T-helper 1 cell treated with Interleukin-12 subunit alpha and Interleukin-12 subunit beta and Interleukin-4 antibody, amounts not matched to agents 30 μg/mL and 1 μg/mL, for 36 hours (primary cell): Measurements from ENCODE around the gene MMD.
"Not testable (repeated sequence)": the region's sequence is repeated elsewhere in the genome, so short reads cannot be mapped to it uniquely, and the experiment has no call there.

Experiments
- H3K27ac Mint-ChIP-seq: one replicate; pipeline ENCODE4 v1.8.0; 2021; ENCODE audit warnings: mild to moderate bottlenecking, mixed read lengths
- H3K27me3 Mint-ChIP-seq: one replicate; pipeline ENCODE4 v1.8.0; 2021; ENCODE audit warnings: low read depth, mixed read lengths
- H3K36me3 Mint-ChIP-seq: one replicate; pipeline ENCODE4 v1.8.0; 2021; ENCODE audit warnings: low read depth, mixed read lengths
- H3K4me1 Mint-ChIP-seq: one replicate; pipeline ENCODE4 v1.8.0; 2021; ENCODE audit warnings: low read depth, mixed read lengths
- H3K4me3 Mint-ChIP-seq: one replicate; pipeline ENCODE4 v1.8.0; 2021; ENCODE audit warnings: mild to moderate bottlenecking, moderate library complexity, mixed read lengths
- H3K9me3 Mint-ChIP-seq: one replicate; pipeline ENCODE4 v1.8.0; 2021; ENCODE audit warnings: mixed read lengths

MMD gene

GRCh38 chr17:55434721-55435120 is 13.1 kb upstream of the MMD start:
- Mint-ChIP-seq H3K27ac (no peak overlapping the region), H3K4me1 (peaks cover 26% of the 10 kb centered on the region), H3K4me3 (no peak overlapping the region), H3K9me3 (no peaks in the 10 kb centered on the region), H3K27me3 (peaks cover 2% of the 10 kb centered on the region), H3K36me3 (no peaks in the 10 kb centered on the region)

GRCh38 chr17:55433629-55434422 is 12.2 kb upstream of the MMD start:
- Mint-ChIP-seq H3K4me3 (no peak overlapping the region), H3K9me3 (no peaks in the 10 kb centered on the region), H3K36me3 (no peaks in the 10 kb centered on the region), H3K4me1 (peaks cover 26% of the 10 kb centered on the region), H3K27ac (no peak overlapping the region), H3K27me3 (no peaks in the 10 kb centered on the region)

DNA sequence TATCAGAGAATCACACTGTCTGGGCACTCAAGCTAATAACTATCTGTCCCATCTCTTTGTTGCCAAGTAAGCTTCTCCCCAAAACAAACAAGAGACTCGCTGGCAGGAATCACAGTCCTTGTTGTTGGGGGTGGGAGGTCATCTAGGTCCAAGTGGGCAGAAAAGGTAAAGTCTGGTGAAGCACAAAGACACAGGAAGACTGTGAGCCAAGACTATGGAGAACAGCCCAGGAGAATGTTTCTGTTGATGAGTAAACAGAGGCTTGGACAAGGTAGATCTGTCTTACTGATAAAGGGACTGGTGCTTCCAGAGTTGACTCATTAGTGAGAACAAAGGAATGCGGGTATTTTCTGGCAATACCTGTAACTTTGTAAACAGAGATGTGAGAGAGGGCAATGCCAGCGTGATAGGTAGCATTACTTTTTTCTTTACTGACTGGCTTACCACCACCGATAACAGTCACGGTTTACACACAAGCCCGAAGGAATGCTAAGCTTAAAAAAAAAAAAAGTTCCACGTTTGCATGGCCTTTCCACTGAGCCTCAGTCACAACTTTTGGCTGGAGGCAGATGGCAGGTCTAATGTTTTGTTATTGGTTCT is 11.5 kb upstream of the MMD start:
- H3K9me3 Mint-ChIP-seq: no peaks in the 10 kb centered on the region
- peaks cover 26% of the 10 kb centered on the region for H3K4me1 Mint-ChIP-seq
- no peak overlapping the region for H3K27ac Mint-ChIP-seq
- no peak overlapping the region for H3K4me3 Mint-ChIP-seq
- H3K27me3 Mint-ChIP-seq: peaks cover 4% of the 10 kb centered on the region
- H3K36me3 Mint-ChIP-seq: no peaks in the 10 kb centered on the region

DNA sequence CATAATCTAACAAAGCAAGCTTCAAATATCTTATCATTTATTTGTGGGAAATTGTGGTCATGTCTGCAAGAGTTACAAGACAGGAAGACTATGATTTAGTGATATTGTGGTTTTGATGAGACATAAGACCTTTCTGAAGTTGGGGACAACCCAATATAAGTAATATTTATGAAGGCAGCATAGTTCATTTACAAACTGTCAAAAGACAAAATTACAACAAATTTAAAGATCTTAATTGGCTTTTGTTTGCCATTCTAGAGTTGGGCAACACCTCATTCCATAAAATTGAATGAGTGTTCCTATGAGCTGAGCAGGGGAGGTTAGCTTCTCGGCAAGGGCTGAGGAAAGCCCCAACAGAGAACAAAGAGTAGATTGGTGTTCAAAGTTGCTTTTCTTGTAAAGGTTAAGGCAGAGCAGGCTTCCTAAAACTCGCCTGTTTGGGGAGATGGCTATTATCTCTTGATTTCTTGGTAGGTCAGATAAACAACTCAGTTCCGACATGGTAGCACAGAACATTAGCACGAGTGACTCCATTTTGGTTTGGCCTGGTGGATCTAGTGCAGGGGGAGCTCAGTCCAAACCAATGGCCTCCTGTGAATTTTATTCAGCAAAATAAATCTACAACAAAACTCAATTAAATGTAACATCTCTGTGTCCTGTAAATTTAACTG is 10.9 kb upstream of the MMD start:
- Mint-ChIP-seq H3K4me1 (peaks cover 26% of the 10 kb centered on the region), H3K27me3 (peaks cover 5% of the 10 kb centered on the region)

DNA sequence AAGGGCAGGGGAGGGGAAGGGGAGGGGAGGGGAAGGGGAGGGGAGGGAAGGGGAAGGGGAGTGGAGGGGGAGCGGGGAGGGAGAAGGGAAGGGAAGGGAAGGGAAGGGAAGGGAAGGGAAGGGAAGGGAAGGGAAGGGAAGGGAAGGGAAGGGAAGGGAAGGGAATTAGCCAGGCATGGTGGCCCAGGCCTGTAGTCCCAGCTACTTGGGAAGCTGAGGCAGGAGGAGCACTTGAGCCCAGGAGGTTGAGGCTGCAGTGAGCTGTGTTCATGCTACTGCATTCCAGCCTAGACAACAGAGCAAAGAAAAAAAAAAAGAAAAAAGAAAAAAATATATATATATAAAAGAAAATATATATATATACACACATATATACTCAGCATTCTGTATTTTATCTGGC is 10.3 kb upstream of the MMD start:
- H3K4me3 Mint-ChIP-seq, H3K9me3 Mint-ChIP-seq, H3K36me3 Mint-ChIP-seq, H3K27me3 Mint-ChIP-seq, H3K27ac Mint-ChIP-seq: not testable (repeated sequence)
- H3K4me1 Mint-ChIP-seq: peaks cover 23% of the 10 kb centered on the region

More for the DNA sequence above, 10.9 kb upstream of the MMD start:
- no peaks in the 10 kb centered on the region for H3K9me3 Mint-ChIP-seq
- peak overlapping the region; percentile 27 for H3K27ac Mint-ChIP-seq
- no peaks in the 10 kb centered on the region for H3K36me3 Mint-ChIP-seq
- no peak overlapping the region for H3K4me3 Mint-ChIP-seq

DNA sequence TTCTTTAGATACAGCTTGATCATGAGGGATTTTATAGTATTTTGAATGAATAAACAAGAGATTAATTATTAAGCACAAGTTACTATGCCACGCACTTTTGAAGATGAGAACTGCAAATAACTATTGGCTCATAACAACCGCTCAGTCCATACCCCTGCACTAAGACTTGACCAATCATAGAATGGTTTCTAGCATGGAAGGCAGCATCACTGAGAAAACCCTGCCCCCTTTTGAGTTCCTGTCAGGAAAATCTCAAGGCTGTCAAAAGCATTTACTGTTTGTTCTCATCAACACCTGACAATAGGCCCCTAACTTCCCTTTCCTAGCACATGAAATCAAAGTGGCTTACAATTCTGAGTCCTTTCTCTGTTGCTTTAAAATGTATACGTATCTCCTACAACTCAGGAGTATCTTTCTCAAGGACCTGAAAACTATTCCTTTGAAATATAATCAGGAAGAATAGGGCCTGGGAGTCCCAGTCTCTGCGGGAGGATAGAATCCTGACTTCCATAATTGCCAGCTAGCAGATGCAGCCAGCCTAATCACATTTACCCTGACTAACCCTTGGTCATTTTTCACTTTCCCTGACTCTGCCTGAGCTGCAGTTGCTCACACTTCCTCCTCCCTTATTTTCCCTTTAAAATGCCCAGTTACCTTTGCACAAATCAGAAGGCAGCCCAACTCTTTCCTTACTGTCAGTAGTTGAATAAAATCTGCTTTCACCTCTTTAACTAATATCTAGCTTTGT is 9.1 kb upstream of the MMD start:
- no peak overlapping the region for H3K4me3 Mint-ChIP-seq
- H3K36me3 Mint-ChIP-seq: no peaks in the 10 kb centered on the region

DNA sequence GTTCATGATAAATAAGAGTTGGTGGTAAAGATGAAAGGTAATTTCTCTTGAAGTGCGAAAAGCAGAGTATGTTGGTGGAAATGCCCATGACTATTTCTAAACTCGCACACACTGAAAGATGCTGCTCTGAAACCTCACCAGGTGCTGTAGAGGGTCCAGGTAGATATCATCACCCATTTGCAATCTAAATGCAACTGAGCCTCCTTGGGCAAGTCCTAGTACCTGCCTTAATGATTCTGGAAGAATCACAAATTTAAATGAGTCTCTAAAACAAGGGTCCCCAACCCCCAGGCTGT is 5.9 kb upstream of the MMD start:
- no peaks in the 10 kb centered on the region for H3K36me3 Mint-ChIP-seq
- H3K27me3 Mint-ChIP-seq: peaks cover 30% of the 10 kb centered on the region
- no peak overlapping the region for H3K27ac Mint-ChIP-seq
- peaks cover 12% of the 10 kb centered on the region for H3K4me1 Mint-ChIP-seq
- no peak overlapping the region for H3K4me3 Mint-ChIP-seq
- H3K9me3 Mint-ChIP-seq: no peaks in the 10 kb centered on the region

More for the DNA sequence above, 9.1 kb upstream of the MMD start:
- Mint-ChIP-seq H3K4me1 (peaks cover 20% of the 10 kb centered on the region), H3K27ac (no peak overlapping the region), H3K9me3 (no peaks in the 10 kb centered on the region), H3K27me3 (peaks cover 8% of the 10 kb centered on the region)

DNA sequence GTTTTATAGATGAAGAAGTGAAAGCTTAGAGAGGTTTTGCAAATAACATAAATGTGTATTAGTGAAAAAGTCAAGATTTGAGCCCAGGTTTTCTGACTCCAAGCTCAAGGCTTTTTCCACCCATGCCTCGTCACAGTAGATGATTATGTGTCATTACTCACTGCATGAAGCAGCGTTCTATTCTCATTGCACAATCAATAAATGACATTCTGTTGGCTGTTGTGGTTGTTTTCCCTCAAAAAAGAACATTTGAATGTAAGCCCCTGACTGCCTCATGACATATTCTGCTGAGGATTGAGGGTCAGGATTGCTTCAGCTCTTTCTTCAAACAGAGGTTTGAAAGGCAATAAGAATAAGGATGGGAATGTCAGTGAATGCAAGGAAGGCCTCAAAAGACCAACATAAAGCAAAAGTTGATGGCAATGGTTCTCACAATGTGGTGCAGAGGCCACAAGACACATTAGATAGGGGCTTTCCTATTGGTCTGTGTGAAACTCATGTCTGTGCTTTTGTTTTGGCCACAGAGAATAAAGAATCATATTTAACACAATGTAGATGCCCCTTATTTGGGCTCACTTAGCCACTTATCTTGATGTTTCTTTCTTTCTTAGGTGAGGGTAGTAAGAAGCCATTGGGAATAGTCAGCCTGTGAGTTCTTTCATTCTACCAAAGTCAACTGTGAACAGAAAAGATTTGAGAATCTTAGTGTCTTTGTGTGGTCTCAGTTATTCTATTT is 5.4 kb upstream of the MMD start:
- no peaks in the 10 kb centered on the region for H3K36me3 Mint-ChIP-seq
- H3K27me3 Mint-ChIP-seq: peaks cover 30% of the 10 kb centered on the region
- H3K27ac Mint-ChIP-seq: no peak overlapping the region
- H3K9me3 Mint-ChIP-seq: no peaks in the 10 kb centered on the region
- no peak overlapping the region for H3K4me3 Mint-ChIP-seq
- peaks cover 10% of the 10 kb centered on the region for H3K4me1 Mint-ChIP-seq

- peaks cover 13% of the 10 kb centered on the region for H3K4me1 Mint-ChIP-seq
- H3K4me3 Mint-ChIP-seq: no peak overlapping the region
- H3K27me3 Mint-ChIP-seq: peaks cover 30% of the 10 kb centered on the region
- peaks cover 3% of the 10 kb centered on the region for H3K36me3 Mint-ChIP-seq
- no peak overlapping the region for H3K27ac Mint-ChIP-seq
- no peaks in the 10 kb centered on the region for H3K9me3 Mint-ChIP-seq
Measured at GRCh38 chr17:55424893-55425540, 3.4 kb upstream of the MMD start.

GRCh38 chr17:55423535-55423934 is 1.9 kb upstream of the MMD start:
- H3K4me3 Mint-ChIP-seq: no peak overlapping the region
- H3K27me3 Mint-ChIP-seq: peaks cover 30% of the 10 kb centered on the region
- H3K4me1 Mint-ChIP-seq: peaks cover 28% of the 10 kb centered on the region
- H3K36me3 Mint-ChIP-seq: peaks cover 16% of the 10 kb centered on the region
- no peaks in the 10 kb centered on the region for H3K9me3 Mint-ChIP-seq
- H3K27ac Mint-ChIP-seq: no peak overlapping the region

GRCh38 chr17:55422828-55423164 is 1.2 kb upstream of the MMD start:
- H3K27me3 Mint-ChIP-seq: peaks cover 25% of the 10 kb centered on the region
- not testable (repeated sequence) for H3K9me3 Mint-ChIP-seq, H3K4me3 Mint-ChIP-seq, H3K27ac Mint-ChIP-seq
- peaks cover 23% of the 10 kb centered on the region for H3K36me3 Mint-ChIP-seq
- H3K4me1 Mint-ChIP-seq: peaks cover 34% of the 10 kb centered on the region

GRCh38 chr17:55420776-55421178 is 858 bp downstream of the MMD start:
- Mint-ChIP-seq H3K4me1 (peaks cover 48% of the 10 kb centered on the region), H3K4me3 (peak overlapping the region; percentile 93), H3K36me3 (peaks cover 31% of the 10 kb centered on the region), H3K27me3 (peaks cover 23% of the 10 kb centered on the region), H3K9me3 (no peaks in the 10 kb centered on the region), H3K27ac (peak overlapping the region; percentile 99)

DNA sequence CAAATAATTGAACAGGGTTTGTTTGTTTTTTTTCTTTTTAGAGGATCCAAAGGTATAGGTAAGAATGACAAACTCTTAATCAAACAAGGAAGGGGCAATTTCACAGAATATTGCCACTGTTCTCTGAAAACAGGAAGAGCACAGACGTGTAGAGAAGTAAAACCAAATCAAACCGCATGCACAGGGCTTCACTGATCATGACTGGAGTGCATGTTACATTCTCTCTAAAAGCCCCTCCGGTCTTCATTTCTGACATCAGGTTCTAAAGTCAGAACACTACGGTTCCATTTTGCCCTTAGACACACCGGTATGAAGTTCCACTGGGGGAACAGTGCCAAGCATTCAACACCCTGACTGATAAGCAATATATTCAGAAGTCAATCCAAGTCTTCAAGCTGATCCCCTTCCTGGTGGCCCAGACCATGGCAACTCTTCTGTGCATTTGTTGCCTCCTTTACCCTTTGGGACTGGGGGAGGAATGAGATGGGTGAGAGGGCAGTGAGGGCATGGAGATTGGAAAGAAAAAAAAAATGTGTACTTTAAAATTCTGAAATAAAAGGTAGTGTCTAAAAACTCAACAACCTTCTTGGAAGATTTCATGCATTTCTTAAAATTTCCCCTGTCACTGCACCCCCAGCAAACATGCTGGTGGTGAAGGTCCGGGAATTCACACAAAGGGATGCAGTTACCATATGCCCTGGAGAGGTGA is 1.4 kb downstream of the MMD start:
- Mint-ChIP-seq H3K27me3 (peaks cover 19% of the 10 kb centered on the region), H3K36me3 (peaks cover 31% of the 10 kb centered on the region), H3K4me1 (peaks cover 48% of the 10 kb centered on the region), H3K27ac (peak overlapping the region; percentile 99), H3K9me3 (no peaks in the 10 kb centered on the region), H3K4me3 (peak overlapping the region; percentile 93)
